OCI-LY7 (cell line): ENCODE results near the gene ABCC5.

Experiments used
- CTCF ChIP-seq: fragments of 200-600 bp; sonication (generic); conservative IDR thresholded peaks from 2 replicates; pipeline ENCODE4 v1.5.1; 2014; ENCODE audit warnings: mild to moderate bottlenecking, antibody characterized with exemption, low read length, moderate library complexity, mixed read lengths
- EZH2phosphoT487 ChIP-seq: fragments of 200-600 bp; sonication (generic); IDR thresholded peaks from 2 replicates; pipeline ENCODE4 v1.6.1; 2018; ENCODE audit warnings: low read depth, borderline replicate concordance, mild to moderate bottlenecking, mixed run types, antibody characterized with exemption, low read length, moderate library complexity, mixed read lengths

- TF ChIP-seq CTCF: no peak
- TF ChIP-seq EZH2phosphoT487: no peak
Observed at GRCh38 chr3:183871541-183871940, 146.1 kb downstream of the ABCC5 start.
